ENCODE data around the gene NELL1. TPM values are rescaled to one million over a fixed set of nuclear protein-coding genes. Genes with fewer than 3 reads are reported as not detected.

Gene NELL1
- total and polyA plus RNA-seq, 2 donors (not counting 3 experiments of a cell fraction or from before 2014, with no cell fraction given), result not detected

GRCh38 chr11:21495879-21496278 lies 826.5 kb downstream of the NELL1 start:
- intact Hi-C loops (cut with micrococcal nuclease) (no loop called here), dilution Hi-C loops (cut with MboI; ENCODE audit: extremely low pct_ligation_motif_present, low sequenced_read_pairs) (no loop called here)
- Histone ChIP-seq H3K27me3 (ENCODE audit: control insufficient read depth in 2 of 2, insufficient read depth in 2 of 2, low read length in 2 of 2) (no peaks in the 10 kb centered on the region), H3K4me3 (replicated peaks in 1 of 3; ENCODE audit: insufficient read depth in 1 of 3, low read depth in 1 of 3, low read length in 3 of 3) (no peak overlapping the region), H3K79me2 (ENCODE audit: control insufficient read depth, insufficient read depth, low read length) (no peaks in the 10 kb centered on the region), H3K9me3 (replicated peaks; ENCODE audit: control insufficient read depth, insufficient read depth, low read length) (no peaks in the 10 kb centered on the region), H3K36me3 (ENCODE audit: control insufficient read depth in 2 of 2, extremely low read depth in 1 of 2, insufficient read depth in 2 of 2, low read length in 2 of 2) (no peaks in the 10 kb centered on the region), H3K9me1 (replicated peaks; ENCODE audit: control insufficient read depth, extremely low read depth, insufficient read depth, low read length) (no peaks in the 10 kb centered on the region), H3K9ac (replicated peaks; ENCODE audit: extremely low read depth, insufficient read depth, low read length) (no peak overlapping the region), H2AFZ (ENCODE audit: low read depth, low read length) (no peak overlapping the region), H3K4me2 (ENCODE audit: insufficient read depth, low read length) (no peak overlapping the region), H4K20me1 (replicated peaks; ENCODE audit: control insufficient read depth, extremely low read depth, insufficient read depth, low read length) (no peaks in the 10 kb centered on the region), H3K27ac (ENCODE audit: insufficient read depth, low read depth, low read length) (no peak overlapping the region), H3K4me1 (ENCODE audit: control insufficient read depth, extremely low read depth, insufficient read depth, low read length) (no peaks in the 10 kb centered on the region)
- FAIRE-seq (no peak), DNase-seq (ENCODE audit: low read depth, low spot score) (no peak)
- BruUV-seq (replicated peaks), result no TSS peak
- CTCF ChIA-PET, result no interaction called here
- no peak for TF ChIP-seq MYC (IDR thresholded peaks at IDR 0.05; ENCODE audit: low read depth, low read length)
- no peak for TF ChIP-seq POLR2A (IDR thresholded peaks at IDR 0.05; ENCODE audit: low read depth, low read length)
- TF ChIP-seq, protein P1, sequence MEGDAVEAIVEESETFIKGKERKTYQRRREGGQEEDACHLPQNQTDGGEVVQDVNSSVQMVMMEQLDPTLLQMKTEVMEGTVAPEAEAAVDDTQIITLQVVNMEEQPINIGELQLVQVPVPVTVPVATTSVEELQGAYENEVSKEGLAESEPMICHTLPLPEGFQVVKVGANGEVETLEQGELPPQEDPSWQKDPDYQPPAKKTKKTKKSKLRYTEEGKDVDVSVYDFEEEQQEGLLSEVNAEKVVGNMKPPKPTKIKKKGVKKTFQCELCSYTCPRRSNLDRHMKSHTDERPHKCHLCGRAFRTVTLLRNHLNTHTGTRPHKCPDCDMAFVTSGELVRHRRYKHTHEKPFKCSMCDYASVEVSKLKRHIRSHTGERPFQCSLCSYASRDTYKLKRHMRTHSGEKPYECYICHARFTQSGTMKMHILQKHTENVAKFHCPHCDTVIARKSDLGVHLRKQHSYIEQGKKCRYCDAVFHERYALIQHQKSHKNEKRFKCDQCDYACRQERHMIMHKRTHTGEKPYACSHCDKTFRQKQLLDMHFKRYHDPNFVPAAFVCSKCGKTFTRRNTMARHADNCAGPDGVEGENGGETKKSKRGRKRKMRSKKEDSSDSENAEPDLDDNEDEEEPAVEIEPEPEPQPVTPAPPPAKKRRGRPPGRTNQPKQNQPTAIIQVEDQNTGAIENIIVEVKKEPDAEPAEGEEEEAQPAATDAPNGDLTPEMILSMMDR (IDR thresholded peaks at IDR 0.05; ENCODE audit: extremely low read depth in 1 of 2, insufficient read depth in 1 of 2, low read depth in 1 of 2, low read length in 2 of 2), result no peak
- TF ChIP-seq, protein P2, sequence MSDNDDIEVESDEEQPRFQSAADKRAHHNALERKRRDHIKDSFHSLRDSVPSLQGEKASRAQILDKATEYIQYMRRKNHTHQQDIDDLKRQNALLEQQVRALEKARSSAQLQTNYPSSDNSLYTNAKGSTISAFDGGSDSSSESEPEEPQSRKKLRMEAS (IDR thresholded peaks at IDR 0.05; ENCODE audit: insufficient read depth, insufficient read length), result no peak
- TF ChIP-seq EZH2 (IDR thresholded peaks at IDR 0.05; ENCODE audit: borderline replicate concordance, low read depth, low read length, severe bottlenecking), result no peak
- TF ChIP-seq FOS (IDR thresholded peaks at IDR 0.05; ENCODE audit: borderline replicate concordance, insufficient read depth, low read length), result no peak
- TF ChIP-seq JUN (IDR thresholded peaks at IDR 0.05; ENCODE audit: borderline replicate concordance, insufficient read depth, insufficient read length, low read depth), result no peak
- no peak for TF ChIP-seq GATA2 (IDR thresholded peaks at IDR 0.05; ENCODE audit: insufficient read depth, insufficient read length, low read depth, low read length)
- TF ChIP-seq POLR2AphosphoS5 (IDR thresholded peaks at IDR 0.05; ENCODE audit: insufficient read depth, low read depth, low read length), result no peak
- POLR2A ChIA-PET, result no interaction called here

Measured in endothelial cell of umbilical vein (primary cell).